HG03097 (cell line): ENCODE measurements around the gene BNIP3.

Experiments
- ATAC-seq: cut with Tn5 transposase; IDR thresholded peaks from one replicate; pipeline ENCODE4 v1.9.1; 2021; ENCODE audit not compliant: unreplicated experiment, low FRiP score

BNIP3 gene, protein sequence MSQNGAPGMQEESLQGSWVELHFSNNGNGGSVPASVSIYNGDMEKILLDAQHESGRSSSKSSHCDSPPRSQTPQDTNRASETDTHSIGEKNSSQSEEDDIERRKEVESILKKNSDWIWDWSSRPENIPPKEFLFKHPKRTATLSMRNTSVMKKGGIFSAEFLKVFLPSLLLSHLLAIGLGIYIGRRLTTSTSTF

GRCh38 chr10:131981429-131982184 lies at the start of gene BNIP3:
BNIP3 (minus strand) TSS chr10:131981923; CDS start chr10:131981806, 117 bp downstream.
- ATAC-seq: peak; percentile 87

GRCh38 chr10:132030898-132031463 lies 49.3 kb upstream of the BNIP3 start:
- ATAC-seq: no peak

- no peak for ATAC-seq
These were observed 47.0 kb upstream of the BNIP3 start for GRCh38 chr10:132028706-132029105.

GRCh38 chr10:132027423-132027983 lies 45.8 kb upstream of the BNIP3 start:
- no peak for ATAC-seq

- ATAC-seq: peak; percentile 79
These were observed 41.5 kb upstream of the BNIP3 start for GRCh38 chr10:132023092-132023811.

DNA sequence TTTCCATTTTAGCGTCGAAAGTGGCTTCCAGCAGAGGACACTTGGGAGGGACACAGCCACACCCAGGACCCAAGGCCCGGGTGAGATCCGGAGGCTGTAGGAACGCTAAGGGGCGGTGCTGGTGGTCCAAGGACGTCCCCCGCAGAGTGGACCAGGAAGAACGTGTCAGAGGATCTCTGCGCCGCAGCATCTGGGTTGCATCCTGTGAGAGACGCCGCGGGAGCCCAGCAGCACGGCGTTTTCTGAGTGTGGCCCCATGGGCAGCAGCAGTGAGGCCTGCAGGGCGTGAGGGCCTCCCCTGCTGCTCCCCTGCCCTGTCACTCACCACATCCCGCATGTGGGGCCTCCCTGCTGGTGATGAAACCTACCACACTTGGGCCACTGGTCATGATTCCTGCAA lies 40.5 kb upstream of the BNIP3 start:
- ATAC-seq: no peak

DNA sequence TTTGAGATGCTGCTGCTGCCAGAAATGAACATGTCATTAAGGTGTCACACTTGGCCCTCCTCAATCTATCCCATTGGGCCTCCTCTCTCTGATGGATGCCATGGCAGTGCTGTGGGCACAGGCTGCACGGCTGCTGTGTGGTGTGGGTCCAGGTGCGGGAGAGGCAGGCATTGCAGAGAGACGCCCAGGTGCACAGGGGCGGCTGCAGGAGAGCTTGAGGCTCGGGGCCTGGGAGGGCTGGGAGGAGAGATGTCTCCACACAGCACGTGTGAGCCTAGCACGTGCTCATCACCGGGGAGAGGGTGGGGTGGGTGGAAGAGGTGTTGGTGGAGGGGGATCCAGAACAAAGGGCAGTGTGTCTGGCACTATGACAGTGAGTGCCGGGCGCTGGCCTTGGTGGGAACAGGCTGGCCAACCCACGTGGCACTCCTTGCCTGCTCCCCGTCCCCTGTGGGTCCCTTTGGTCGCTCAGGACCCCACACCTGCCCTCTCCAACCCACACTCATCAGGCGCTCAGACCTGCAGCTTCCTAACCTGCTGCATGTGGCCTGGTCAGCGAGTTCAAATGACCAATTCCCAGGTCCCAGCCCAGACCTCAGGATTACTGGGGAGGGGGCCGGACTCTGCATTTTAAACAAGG lies 39.9 kb upstream of the BNIP3 start:
- no peak for ATAC-seq

- no peak for ATAC-seq
These were observed 39.3 kb upstream of the BNIP3 start for GRCh38 chr10:132021046-132021445.

GRCh38 chr10:132020456-132020855 lies 38.7 kb upstream of the BNIP3 start:
- ATAC-seq: no peak

- no peak for ATAC-seq
These were observed 37.6 kb upstream of the BNIP3 start for GRCh38 chr10:132019366-132019765.

DNA sequence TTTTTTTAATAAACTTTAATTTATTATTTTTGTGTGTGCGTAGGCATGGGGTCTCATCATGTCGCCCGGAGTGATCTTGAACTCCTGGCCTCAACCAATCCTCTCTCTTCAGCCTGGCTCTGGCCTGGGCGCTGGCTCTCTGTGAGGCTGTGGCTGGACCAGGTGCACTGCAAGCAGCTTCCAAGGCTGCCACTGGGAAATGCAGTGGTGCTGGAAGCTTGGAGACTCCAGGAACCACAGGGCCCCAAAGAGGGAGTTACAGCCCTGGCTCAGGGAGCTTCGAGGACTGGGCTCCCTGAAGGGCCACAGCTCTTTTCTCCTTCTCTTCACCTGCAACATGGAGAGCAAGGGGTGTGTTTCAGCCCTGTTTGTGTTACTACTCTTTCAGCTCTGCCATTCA lies 36.7 kb upstream of the BNIP3 start:
- no peak for ATAC-seq

DNA sequence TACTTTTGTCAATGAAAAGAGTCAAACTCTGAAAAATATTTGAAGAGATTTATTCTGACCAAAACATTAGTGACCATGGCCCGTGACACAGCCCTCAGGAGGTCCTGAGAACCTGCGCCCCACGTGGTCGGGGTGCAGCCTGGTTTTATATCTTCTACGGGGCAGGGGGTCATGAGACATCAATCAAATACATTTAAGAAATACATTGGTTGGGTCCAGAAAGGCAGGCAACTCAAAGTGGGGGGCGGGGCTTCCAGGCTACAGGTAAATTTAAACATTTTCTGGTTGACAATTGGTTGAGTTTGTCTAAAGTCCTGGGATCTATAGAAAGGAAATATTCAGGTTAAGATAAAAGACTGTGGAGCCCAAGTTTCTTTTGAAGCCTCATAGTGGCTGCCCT lies 34.8 kb upstream of the BNIP3 start:
- ATAC-seq: no peak

DNA sequence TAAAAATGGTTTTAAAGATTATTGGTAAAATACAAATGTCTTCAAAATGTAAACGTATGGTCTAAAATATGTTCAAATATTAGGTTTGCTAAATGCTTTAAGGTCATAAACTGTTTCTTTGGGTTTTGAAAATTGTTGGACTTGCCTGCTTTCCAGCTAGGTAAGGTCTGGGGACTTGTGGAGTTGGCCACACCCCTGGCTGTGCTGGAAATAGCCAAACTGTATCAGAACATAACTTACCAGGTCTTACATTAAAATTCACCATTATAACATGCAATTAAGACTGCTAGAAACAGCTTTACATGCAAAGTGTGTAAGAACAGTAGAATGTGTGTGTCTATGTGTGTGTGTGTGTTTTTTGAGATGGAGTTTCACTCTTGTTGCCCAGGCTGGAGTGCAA lies 29.7 kb upstream of the BNIP3 start:
- ATAC-seq: no peak

DNA sequence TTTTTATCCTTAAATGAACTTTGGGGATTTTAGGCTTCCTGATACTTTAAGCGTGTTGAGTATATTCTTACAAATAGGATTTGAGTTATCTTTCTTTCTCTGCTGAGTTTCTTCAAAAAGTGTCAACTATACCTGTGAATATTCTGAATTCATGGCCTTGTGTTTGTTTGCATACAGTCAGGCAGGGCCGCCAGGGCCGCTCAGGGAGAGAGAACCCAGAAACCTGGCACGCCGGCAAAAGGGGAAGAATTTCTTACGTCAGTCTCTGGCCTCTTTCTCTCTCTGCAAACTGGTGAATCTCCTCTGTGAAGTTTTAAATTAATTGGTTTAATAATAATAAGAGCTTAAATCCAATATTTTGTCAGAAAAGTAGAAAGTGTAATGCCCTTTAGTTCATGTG lies 29.3 kb upstream of the BNIP3 start:
- no peak for ATAC-seq

- ATAC-seq: no peak
These were observed 28.8 kb upstream of the BNIP3 start for GRCh38 chr10:132010483-132010882.

- no peak for ATAC-seq
These were observed 27.9 kb upstream of the BNIP3 start for GRCh38 chr10:132009575-132009974.

DNA sequence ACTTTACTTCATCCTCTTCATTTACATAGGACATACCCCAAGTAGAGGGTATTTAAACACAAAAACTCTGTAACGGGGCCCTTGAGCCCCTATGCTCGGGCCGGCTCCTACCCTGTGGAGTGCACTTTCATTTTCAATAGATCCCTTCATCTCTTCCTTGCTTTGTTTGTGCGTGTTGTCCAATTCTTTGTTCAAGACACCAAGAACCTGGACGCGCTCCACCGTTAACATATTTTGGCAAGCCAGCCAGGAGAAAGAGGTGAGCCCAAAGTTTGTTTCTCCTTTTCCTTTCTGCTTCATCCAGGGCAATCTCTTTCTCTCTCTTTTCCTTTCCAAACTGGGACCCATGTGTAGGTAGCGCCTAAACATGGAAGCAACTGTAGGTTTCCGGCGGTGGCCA lies 26.0 kb upstream of the BNIP3 start:
- ATAC-seq: no peak

DNA sequence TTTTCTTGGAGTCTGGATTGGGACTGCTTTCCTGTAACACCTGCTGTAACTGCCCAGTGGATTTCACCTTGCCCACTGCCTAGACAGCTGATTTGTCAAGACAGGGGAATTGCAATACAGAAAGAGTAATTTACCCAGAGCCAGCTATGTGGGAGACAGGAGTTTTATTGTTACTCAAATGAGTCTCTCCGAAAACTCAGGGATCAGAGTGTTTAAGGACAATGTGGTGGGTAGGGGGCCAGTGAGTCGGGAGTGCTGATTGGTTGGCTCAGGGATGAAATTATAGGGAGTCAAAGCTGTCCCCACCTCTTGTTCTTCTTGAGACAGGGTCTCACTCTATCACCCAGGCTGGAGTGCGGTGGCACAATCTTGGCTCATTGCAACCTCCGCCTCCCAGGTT lies 25.2 kb upstream of the BNIP3 start:
- no peak for ATAC-seq

DNA sequence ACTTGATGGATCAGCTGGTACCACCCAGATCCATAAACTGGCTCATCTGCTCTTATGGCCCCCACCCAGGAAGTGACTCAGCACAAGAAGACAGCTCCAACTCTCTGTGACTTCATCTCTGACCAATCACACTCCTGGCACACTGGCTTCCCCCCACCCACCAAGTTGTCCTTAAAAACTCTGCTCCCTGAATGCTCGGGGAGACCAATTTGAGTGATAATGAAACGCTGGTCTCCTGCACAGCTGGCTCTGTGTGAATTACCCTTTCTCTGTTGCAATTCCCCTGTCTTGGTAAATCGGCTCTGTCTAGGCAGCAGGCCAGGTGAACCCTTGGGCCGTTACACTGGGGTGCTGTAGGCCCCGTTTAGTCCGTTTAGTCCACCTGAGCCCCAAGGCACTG lies 23.4 kb upstream of the BNIP3 start:
- no peak for ATAC-seq

DNA sequence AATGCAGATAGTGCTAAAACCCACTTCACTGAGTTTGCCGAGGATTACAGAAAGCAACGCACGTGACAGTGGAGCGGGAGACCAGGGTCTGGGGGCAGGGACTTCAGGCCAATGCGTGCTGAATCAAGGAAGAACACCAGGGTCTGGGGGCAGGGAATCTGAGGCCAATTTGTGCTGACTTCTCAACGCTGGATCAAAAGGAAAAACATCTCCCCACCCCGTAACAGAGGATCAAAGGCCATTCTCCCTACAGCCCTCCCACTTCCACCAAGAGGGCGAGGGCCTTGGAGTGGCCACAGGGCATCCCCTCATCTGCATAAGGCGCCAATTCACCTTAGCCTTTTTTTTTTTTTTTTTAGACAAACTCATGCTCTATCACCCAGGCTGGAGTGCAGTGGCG lies 22.3 kb upstream of the BNIP3 start:
- ATAC-seq: no peak
